ENCODE results near the gene CRELD2. TPM values are rescaled to one million over a fixed set of nuclear protein-coding genes. Genes with fewer than 3 reads are reported as not detected.
A peak's percentile ranks its signal among the peaks of the same experiment; 100 is the strongest.

The CRELD2 gene
- total RNA-seq, 1 donor from 2014 or later = 54.9 TPM

DNA sequence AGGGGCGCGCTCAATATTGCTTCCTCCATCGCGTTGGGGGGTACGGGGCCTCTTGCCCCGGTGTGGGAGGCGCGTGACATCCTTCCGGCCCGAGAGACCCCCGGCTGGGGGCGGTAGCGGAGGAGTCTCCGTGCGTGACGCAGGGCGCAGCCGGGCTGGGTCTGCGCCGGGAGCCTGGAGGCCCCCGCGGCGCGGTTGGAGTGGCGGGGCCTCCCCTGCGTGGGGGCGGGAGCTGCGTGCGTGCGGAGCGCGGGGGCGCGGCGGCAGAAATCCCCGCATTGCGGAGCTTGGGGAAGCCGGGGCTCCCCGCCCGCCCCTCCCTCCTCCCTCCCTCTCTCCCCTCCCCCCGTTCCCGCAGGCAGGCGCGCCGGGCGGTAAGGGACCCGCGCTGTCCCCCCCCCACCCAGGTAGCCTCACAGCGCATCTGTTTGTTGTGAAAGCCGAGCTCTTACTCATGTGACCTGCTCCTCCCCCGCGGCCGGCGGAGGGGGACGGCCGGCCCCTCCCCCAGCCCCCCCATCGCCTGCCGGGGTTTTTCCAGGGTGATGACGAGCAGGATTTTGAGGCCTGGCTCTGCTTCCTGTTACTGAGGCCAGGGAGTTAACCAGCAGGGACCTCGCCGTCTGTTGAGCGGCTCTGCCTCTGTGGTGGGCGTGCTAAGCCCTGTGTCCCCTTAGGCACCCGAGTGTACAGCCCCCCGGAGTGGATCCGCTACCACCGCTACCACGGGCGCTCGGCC is 43.7 kb downstream of the CRELD2 start:
- Mint-ChIP-seq H3K4me1 (ENCODE audit: unreplicated experiment) (peaks cover 32% of the 10 kb centered on the region), H3K4me3 (ENCODE audit: unreplicated experiment) (peak overlapping the region; percentile 85), H3K36me3 (ENCODE audit: unreplicated experiment) (peaks cover 7% of the 10 kb centered on the region), H3K27me3 (ENCODE audit: unreplicated experiment) (no peaks in the 10 kb centered on the region), H3K27ac (ENCODE audit: unreplicated experiment) (peak overlapping the region; percentile 86), H3K9me3 (ENCODE audit: unreplicated experiment) (no peaks in the 10 kb centered on the region)
- TF ChIP-seq, protein P1, sequence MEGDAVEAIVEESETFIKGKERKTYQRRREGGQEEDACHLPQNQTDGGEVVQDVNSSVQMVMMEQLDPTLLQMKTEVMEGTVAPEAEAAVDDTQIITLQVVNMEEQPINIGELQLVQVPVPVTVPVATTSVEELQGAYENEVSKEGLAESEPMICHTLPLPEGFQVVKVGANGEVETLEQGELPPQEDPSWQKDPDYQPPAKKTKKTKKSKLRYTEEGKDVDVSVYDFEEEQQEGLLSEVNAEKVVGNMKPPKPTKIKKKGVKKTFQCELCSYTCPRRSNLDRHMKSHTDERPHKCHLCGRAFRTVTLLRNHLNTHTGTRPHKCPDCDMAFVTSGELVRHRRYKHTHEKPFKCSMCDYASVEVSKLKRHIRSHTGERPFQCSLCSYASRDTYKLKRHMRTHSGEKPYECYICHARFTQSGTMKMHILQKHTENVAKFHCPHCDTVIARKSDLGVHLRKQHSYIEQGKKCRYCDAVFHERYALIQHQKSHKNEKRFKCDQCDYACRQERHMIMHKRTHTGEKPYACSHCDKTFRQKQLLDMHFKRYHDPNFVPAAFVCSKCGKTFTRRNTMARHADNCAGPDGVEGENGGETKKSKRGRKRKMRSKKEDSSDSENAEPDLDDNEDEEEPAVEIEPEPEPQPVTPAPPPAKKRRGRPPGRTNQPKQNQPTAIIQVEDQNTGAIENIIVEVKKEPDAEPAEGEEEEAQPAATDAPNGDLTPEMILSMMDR (IDR thresholded peaks at IDR 0.05) = no peak
- DNase-seq (ENCODE audit: extremely low spot score, unreplicated experiment) = no peak

DNA sequence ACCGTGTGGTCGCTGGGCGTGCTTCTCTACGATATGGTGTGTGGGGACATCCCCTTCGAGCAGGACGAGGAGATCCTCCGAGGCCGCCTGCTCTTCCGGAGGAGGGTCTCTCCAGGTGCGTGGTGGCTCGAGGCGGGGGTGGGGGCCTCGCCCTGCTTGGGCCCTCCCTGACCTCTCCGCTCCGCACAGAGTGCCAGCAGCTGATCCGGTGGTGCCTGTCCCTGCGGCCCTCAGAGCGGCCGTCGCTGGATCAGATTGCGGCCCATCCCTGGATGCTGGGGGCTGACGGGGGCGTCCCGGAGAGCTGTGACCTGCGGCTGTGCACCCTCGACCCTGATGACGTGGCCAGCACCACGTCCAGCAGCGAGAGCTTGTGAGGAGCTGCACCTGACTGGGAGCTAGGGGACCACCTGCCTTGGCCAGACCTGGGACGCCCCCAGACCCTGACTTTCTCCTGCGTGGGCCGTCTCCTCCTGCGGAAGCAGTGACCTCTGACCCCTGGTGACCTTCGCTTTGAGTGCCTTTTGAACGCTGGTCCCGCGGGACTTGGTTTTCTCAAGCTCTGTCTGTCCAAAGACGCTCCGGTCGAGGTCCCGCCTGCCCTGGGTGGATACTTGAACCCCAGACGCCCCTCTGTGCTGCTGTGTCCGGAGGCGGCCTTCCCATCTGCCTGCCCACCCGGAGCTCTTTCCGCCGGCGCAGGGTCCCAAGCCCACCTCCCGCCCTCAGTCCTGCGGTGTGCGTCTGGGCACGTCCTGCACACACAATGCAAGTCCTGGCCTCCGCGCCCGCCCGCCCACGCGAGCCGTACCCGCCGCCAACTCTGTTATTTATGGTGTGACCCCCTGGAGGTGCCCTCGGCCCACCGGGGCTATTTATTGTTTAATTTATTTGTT is 44.6 kb downstream of the CRELD2 start:
- Mint-ChIP-seq H3K4me1 (ENCODE audit: unreplicated experiment) (peaks cover 37% of the 10 kb centered on the region), H3K27ac (ENCODE audit: unreplicated experiment) (peak overlapping the region; percentile 86), H3K9me3 (ENCODE audit: unreplicated experiment) (no peaks in the 10 kb centered on the region), H3K27me3 (ENCODE audit: unreplicated experiment) (no peaks in the 10 kb centered on the region), H3K36me3 (ENCODE audit: unreplicated experiment) (peaks cover 7% of the 10 kb centered on the region), H3K4me3 (ENCODE audit: unreplicated experiment) (peak overlapping the region; percentile 65)
- TF ChIP-seq, protein P1 (IDR thresholded peaks at IDR 0.05) = no peak
- DNase-seq (ENCODE audit: extremely low spot score, unreplicated experiment) = no peak

DNA sequence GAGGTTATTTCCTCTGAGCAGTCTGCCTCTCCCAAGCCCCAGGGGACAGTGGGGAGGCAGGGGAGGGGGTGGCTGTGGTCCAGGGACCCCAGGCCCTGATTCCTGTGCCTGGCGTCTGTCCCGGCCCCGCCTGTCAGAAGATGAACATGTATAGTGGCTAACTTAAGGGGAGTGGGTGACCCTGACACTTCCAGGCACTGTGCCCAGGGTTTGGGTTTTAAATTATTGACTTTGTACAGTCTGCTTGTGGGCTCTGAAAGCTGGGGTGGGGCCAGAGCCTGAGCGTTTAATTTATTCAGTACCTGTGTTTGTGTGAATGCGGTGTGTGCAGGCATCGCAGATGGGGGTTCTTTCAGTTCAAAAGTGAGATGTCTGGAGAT is 45.2 kb downstream of the CRELD2 start:
- Mint-ChIP-seq H3K4me3 (ENCODE audit: unreplicated experiment) (peak overlapping the region; percentile 65), H3K36me3 (ENCODE audit: unreplicated experiment) (peaks cover 7% of the 10 kb centered on the region), H3K27ac (ENCODE audit: unreplicated experiment) (peak overlapping the region; percentile 64), H3K27me3 (ENCODE audit: unreplicated experiment) (no peaks in the 10 kb centered on the region), H3K4me1 (ENCODE audit: unreplicated experiment) (peaks cover 37% of the 10 kb centered on the region), H3K9me3 (ENCODE audit: unreplicated experiment) (no peaks in the 10 kb centered on the region)
- no peak for DNase-seq (ENCODE audit: extremely low spot score, unreplicated experiment)
- TF ChIP-seq, protein P1 (IDR thresholded peaks at IDR 0.05) = no peak

DNA sequence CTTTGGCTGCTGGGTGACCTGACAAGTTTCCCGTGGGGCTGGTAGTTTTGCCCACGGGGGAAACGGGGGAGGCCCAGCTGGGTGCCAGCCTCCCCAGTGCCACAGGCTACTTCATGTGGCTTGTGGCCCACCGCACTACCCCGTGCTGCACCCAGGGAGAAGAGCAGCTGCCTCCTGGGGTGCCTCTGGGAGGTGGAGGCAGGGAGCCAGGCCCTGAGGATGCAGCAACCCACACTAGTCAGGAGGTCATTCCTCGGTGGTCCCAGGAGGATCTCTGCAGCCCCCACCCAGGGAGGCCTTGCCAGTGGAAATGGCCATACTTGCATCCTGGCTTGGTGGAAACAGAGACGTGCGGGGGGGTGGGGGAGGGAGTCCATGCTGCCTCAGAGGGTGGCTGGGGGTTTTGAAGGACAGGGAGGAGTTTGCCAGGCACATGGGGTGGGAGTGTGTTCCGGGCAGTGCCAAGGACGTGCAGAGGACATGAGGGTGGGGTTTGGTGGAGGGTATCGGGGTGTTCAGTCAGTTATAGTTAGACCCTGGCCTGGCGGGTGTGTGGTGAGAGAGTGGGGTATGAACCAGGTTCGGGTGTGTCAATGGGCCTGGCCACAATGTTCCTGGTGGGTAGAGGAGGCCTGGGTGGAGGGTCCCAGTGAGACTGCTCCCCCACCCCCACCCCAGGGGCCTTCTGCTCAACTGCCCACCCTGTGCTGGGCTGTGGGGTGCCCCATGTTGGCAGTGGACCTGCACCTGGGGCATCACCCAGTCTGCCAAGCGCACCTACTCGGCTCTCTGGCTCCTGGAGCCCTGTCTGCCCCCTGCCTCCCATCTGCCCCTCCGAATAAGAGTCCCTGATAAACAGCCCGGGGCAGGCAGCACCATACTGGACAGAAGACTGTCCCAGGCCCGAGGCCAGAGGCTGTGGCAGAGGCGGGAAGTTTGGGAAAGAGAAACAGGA is 46.0 kb downstream of the CRELD2 start:
- DNase-seq (ENCODE audit: extremely low spot score, unreplicated experiment) = no peak
- peak overlapping the region; percentile 65 for H3K4me3 Mint-ChIP-seq (ENCODE audit: unreplicated experiment)
- H3K27ac Mint-ChIP-seq (ENCODE audit: unreplicated experiment) = peak overlapping the region; percentile 64
- no peaks in the 10 kb centered on the region for H3K9me3 Mint-ChIP-seq (ENCODE audit: unreplicated experiment)
- no peaks in the 10 kb centered on the region for H3K27me3 Mint-ChIP-seq (ENCODE audit: unreplicated experiment)
- peaks cover 35% of the 10 kb centered on the region for H3K4me1 Mint-ChIP-seq (ENCODE audit: unreplicated experiment)
- peaks cover 7% of the 10 kb centered on the region for H3K36me3 Mint-ChIP-seq (ENCODE audit: unreplicated experiment)
- TF ChIP-seq, protein P1 (IDR thresholded peaks at IDR 0.05) = no peak

Data from osteocyte (in vitro differentiated cells).